ENCODE results near the gene PIRT. TPM values are rescaled to one million over a fixed set of nuclear protein-coding genes. Genes with fewer than 3 reads are reported as not detected.

PIRT gene
- total RNA-seq, 4 donors from 2014 or later: 0.68 to 0.91 TPM; not detected in 2

GRCh38 chr17:10777131-10777807 lies 60.6 kb downstream of the PIRT start:
- WGBS: 80% methylated on average over 11 of the region's 11 CpGs
- Histone ChIP-seq H3K9me3 (peaks cover 2% of the 10 kb centered on the region), H3K36me3 (no peaks in the 10 kb centered on the region), H3K4me1 (peaks cover 8% of the 10 kb centered on the region), H3K4me3 (no peak overlapping the region), H3K27ac (no peak overlapping the region), H3K27me3 (no peaks in the 10 kb centered on the region)
- TF ChIP-seq EP300 (IDR thresholded peaks at IDR 0.05) (no peak), POLR2A (IDR thresholded peaks at IDR 0.05) (no peak), POLR2AphosphoS5 (IDR thresholded peaks at IDR 0.05) (no peak)
- TF ChIP-seq, protein P1, sequence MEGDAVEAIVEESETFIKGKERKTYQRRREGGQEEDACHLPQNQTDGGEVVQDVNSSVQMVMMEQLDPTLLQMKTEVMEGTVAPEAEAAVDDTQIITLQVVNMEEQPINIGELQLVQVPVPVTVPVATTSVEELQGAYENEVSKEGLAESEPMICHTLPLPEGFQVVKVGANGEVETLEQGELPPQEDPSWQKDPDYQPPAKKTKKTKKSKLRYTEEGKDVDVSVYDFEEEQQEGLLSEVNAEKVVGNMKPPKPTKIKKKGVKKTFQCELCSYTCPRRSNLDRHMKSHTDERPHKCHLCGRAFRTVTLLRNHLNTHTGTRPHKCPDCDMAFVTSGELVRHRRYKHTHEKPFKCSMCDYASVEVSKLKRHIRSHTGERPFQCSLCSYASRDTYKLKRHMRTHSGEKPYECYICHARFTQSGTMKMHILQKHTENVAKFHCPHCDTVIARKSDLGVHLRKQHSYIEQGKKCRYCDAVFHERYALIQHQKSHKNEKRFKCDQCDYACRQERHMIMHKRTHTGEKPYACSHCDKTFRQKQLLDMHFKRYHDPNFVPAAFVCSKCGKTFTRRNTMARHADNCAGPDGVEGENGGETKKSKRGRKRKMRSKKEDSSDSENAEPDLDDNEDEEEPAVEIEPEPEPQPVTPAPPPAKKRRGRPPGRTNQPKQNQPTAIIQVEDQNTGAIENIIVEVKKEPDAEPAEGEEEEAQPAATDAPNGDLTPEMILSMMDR (IDR thresholded peaks at IDR 0.05): no peak
- DNase-seq (ENCODE audit: low spot score in 2 of 2): peak in 1 of 2 donors; percentile 22

- Histone ChIP-seq H3K27ac (no peak overlapping the region), H3K4me3 (no peak overlapping the region), H3K27me3 (no peaks in the 10 kb centered on the region), H3K36me3 (no peaks in the 10 kb centered on the region), H3K4me1 (peaks cover 8% of the 10 kb centered on the region), H3K9me3 (peaks cover 6% of the 10 kb centered on the region)
- TF ChIP-seq, protein P1 (IDR thresholded peaks at IDR 0.05): no peak
- no peak for TF ChIP-seq POLR2AphosphoS5 (IDR thresholded peaks at IDR 0.05)
- no peak for DNase-seq (ENCODE audit: low spot score in 2 of 2)
- WGBS: 44% methylated on average over 2 of the region's 2 CpGs
Measured at GRCh38 chr17:10776381-10776780, 61.5 kb downstream of the PIRT start.

- Histone ChIP-seq H3K4me1 (peaks cover 8% of the 10 kb centered on the region), H3K9me3 (peaks cover 6% of the 10 kb centered on the region), H3K27ac (no peak overlapping the region), H3K4me3 (no peak overlapping the region), H3K36me3 (no peaks in the 10 kb centered on the region), H3K27me3 (no peaks in the 10 kb centered on the region)
- no peak for TF ChIP-seq POLR2AphosphoS5 (IDR thresholded peaks at IDR 0.05)
- no peak for TF ChIP-seq EP300 (IDR thresholded peaks at IDR 0.05)
- TF ChIP-seq, protein P1 (IDR thresholded peaks at IDR 0.05): no peak
- TF ChIP-seq POLR2A (IDR thresholded peaks at IDR 0.05): no peak
- DNase-seq (ENCODE audit: low spot score in 2 of 2): no peak
- 75% methylated on average over 5 of the region's 5 CpGs for WGBS
Measured at GRCh38 chr17:10775740-10776356, 62.0 kb downstream of the PIRT start.

DNA sequence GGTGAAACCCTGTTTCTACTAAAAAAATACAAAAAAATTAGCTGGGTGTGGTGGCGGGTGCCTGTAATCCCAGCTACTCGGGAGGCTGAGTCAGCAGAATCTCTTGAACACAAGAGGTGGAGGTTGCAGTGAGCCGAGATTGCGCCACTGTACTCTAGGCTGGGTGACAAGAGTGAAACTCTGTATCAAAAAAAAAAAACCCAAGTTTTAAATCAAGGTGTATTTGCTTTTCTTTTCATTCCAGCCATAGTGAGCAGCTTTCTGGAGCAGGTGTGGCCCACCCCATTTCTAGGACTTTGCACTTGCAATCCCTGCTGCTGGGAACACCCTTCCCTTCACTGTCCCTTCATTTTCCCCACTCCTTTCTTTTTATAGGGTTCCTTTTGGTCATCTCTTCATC lies 62.8 kb downstream of the PIRT start:
- WGBS: 93% methylated on average over 4 of the region's 4 CpGs

GRCh38 chr17:10773391-10773790 lies 64.5 kb downstream of the PIRT start:
- no peak for DNase-seq (ENCODE audit: low spot score in 2 of 2)
- WGBS: 34% methylated on average over 2 of the region's 2 CpGs
- Histone ChIP-seq H3K27me3 (no peaks in the 10 kb centered on the region), H3K4me1 (peaks cover 8% of the 10 kb centered on the region), H3K4me3 (no peak overlapping the region), H3K9me3 (peaks cover 6% of the 10 kb centered on the region), H3K27ac (no peak overlapping the region), H3K36me3 (no peaks in the 10 kb centered on the region)
- TF ChIP-seq POLR2AphosphoS5 (IDR thresholded peaks at IDR 0.05) (no peak), POLR2A (IDR thresholded peaks at IDR 0.05) (no peak), EP300 (IDR thresholded peaks at IDR 0.05) (no peak)
- TF ChIP-seq, protein P1 (IDR thresholded peaks at IDR 0.05): no peak

More for the DNA sequence above, 62.8 kb downstream of the PIRT start:
- no peak for DNase-seq (ENCODE audit: low spot score in 2 of 2)
- no peaks in the 10 kb centered on the region for H3K36me3 ChIP-seq
- peaks cover 6% of the 10 kb centered on the region for H3K9me3 ChIP-seq
- H3K27me3 ChIP-seq: no peaks in the 10 kb centered on the region
- no peak overlapping the region for H3K4me3 ChIP-seq
- H3K27ac ChIP-seq: no peak overlapping the region
- TF ChIP-seq POLR2AphosphoS5 (IDR thresholded peaks at IDR 0.05) (no peak), EP300 (IDR thresholded peaks at IDR 0.05) (no peak), POLR2A (IDR thresholded peaks at IDR 0.05) (no peak)
- TF ChIP-seq, protein P1 (IDR thresholded peaks at IDR 0.05): no peak
- H3K4me1 ChIP-seq: peaks cover 8% of the 10 kb centered on the region
